Measurements from ENCODE around the gene HAUS3.
"Not testable (repeated sequence)": the region's sequence is repeated elsewhere in the genome, so short reads cannot be mapped to it uniquely, and the experiment has no call there.

Gene HAUS3

GRCh38 chr4:2275044-2275397 is 33.1 kb upstream of the HAUS3 start:
- DNase-seq (ENCODE audit: low spot score) = not testable (repeated sequence)

DNA sequence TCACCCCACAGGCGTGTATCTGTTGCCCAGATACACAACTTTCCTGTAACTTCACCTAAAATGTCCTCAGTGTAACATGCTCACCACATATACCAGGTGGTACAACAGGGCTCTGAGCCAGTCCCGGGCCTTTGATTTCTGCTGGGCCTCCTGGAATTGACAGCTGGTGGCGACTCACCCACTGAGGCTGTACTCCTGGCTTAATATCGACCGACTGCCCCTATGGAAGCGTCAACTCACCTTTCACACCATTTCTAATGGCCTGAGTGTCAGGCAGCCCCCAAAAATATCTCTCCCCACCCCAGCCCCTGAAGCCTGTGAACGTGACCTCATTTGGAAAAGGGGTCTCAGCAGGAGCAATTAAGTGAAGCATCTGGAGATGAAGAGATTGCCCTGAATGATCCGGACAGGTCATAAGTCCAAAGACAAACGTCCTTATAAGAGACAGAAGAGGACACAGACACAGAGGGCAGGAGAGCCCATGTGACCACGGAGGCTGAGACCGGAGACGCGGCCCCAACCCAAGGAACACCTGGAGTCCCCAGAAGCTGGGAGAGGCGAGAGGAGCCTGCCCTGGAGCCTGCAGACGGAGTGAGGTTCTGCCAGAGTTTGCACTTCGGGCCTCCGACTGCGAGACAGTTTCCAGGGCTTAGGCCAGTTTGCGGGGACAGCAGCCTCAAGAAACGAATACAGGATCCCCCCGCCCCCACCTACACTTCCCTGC is 32.6 kb upstream of the HAUS3 start:
- DNase-seq (ENCODE audit: low spot score) = no peak

DNA sequence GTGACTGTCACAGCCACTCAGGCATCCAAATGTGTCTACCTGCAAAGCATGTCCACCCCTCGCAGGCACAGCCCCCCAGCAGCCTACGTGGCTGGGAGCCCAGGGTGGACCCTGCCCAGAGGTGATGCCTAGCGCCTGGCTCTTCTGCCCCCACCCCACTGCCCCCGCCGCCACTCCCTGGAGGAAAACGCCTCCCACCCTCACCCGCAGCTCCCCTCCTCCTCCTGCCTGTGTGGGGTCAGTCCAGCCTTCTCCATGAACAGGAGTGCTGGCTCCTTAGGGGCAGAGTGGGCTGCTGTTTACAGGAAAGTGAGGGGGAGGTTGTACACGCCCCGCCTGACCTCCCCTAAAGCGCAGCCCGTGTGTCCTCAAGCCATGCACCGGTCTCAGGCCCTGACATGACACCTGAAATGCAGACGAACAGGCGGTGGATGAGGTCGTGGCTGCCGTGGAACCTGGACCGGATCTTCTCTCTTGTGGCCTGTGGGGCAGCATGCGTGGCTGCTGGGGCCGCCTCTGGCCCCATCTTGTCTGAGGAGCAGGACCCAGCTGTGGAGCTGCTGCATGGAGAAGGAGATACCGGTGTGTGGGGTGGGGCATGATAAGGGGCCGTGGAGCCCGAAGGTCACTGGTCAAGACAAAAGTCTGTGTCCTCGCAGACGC is 31.9 kb upstream of the HAUS3 start:
- no peak for DNase-seq (ENCODE audit: low spot score)

- DNase-seq (ENCODE audit: low spot score) = no peak
These were observed 31.3 kb upstream of the HAUS3 start for GRCh38 chr4:2273221-2273620.

DNA sequence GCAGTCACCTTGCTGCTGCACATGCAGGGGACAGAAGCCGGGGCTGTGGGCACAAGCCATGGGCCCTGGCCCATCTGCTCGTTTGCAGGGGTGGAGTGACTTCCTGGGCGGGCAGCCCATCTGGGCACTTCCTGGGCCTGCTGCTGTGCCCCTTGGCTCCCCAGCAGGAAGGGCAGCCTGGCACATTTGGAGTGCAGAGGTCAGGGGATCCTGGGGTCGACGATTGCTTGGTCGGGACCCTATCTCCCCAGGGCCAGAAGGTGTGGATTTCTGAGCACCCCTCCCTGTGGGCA is 30.9 kb upstream of the HAUS3 start:
- DNase-seq (ENCODE audit: low spot score) = no peak

GRCh38 chr4:2272026-2272827 is 30.3 kb upstream of the HAUS3 start:
- no peak for DNase-seq (ENCODE audit: low spot score)

DNA sequence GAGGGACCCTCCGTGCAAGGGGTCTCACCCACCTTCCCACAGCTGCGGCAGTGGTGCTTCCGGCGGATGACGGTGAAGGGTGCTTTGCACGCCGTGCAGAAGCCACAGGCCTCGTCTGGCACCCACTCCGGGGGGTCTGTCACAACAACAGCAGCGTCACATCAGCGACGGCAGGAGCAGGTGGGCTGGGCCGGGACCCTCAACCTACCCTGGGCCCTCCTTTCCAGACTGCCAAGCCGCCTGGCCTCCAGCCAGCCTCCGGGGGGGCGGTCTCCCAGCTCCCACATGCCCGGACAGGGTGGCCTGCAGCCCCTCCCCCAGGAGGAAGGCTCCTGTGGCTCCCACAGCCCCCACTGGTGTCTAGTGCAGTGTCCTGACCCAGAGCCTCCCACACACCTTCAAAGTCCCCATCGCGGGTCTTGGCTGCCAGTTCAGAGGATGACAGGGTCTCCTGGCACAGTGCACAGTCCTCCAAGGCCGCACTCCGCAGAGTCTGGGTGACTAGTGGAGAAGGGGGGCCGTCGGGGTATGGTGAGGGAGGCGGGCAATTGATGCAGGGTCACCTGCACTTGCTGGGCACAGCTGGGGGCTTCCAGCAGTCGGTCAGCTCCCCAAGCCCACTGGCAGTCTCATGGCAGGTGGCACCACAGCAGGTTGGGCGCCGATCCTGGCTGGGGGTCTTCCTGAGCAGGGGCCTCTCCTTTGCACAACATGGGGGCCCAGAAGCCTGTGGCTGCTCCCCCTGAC is 29.5 kb upstream of the HAUS3 start:
- no peak for DNase-seq (ENCODE audit: low spot score)

GRCh38 chr4:2270341-2271165 is 28.6 kb upstream of the HAUS3 start:
- no peak for DNase-seq (ENCODE audit: low spot score)

DNA sequence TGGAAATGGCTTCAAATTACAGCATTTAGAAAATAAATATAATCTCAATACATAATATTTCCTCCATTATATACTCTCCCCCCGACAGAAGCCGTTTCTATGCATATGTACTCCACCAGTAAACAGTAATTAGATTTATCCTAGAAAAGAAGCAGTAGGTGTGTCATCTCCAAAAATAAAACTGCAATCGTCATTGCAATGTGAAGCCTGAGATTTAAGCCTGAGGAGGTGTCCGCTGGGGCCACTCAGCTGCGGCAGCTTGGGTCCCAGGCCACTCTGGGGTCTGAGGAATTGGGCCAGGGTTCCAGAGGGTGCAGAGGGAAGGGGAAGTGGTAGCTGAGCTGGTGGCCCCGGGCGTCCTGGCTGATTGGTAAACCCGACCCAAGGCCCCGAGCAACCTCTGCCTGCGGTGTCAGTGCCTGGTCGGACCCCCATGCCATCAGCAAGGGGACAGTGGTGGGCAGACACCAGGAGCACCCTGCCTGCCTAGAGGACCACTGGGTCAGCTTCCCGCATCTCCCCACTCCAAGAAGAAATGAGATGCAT is 27.8 kb upstream of the HAUS3 start:
- no peak for DNase-seq (ENCODE audit: low spot score)

DNA sequence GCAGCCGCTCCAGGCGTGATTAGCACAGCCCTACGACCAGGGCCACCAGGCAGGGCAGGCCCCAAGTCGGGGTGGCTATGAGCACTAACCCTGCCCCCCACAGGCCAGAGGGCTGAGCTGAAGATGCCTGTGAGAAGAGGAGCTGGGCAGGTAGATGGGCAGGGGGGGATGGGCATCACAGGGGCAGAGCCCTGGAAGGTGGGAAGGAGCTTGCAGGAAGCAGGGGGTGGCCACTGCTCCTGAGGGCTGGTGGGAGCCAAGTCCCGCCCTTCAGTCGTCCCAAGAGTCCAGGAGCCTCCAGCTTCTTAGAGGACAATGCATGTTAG is 27.2 kb upstream of the HAUS3 start:
- no peak for DNase-seq (ENCODE audit: low spot score)

GRCh38 chr4:2268357-2269205 is 26.7 kb upstream of the HAUS3 start:
- DNase-seq (ENCODE audit: low spot score) = no peak

DNA sequence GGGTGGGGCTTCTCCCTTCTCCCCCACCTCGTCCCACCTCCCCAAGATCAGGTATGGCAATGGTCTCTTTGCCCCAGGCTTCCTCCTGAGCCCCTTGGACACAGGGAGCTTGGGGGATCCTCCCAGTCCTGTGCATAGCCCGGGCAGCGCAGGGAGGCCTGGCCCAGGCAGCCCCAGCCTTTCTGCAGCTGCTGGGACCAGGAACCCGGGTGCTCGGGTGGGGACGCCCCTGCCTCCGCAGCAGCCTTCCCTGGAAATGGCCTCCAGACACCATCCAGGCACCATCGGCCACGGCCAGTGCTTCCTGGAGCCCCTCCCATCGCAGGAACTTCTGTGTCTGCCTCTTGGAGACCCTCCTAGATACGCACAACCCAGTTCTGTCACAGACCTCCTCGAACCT is 25.9 kb upstream of the HAUS3 start:
- no peak for DNase-seq (ENCODE audit: low spot score)

DNA sequence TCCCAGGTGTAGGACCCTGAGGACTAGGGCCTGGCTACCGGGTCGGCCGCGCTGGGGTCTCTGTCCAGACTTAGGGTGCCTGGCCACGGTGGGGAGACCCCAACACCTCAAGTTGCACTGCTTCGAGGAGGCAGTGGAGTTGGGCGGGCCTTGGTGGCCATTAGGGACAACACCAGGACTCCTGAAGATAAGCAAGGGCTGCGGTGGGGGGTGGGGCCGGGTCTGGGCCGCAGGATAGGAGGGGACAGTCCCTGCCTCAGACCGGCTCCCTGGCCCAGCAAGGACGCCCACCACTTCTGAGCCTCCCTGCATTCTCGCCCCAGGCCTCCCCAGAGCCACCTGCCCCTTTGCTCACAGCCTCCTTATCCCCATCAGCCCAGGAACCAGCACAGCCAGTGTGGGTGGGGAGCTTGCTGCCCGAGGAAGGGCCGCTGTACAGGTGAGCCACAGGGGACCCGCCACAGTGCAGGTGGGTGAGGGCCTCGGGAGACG is 25.4 kb upstream of the HAUS3 start:
- DNase-seq (ENCODE audit: low spot score) = no peak

GRCh38 chr4:2266821-2267220 is 24.9 kb upstream of the HAUS3 start:
- DNase-seq (ENCODE audit: low spot score) = no peak

GRCh38 chr4:2266181-2266580 is 24.3 kb upstream of the HAUS3 start:
- DNase-seq (ENCODE audit: low spot score) = no peak

DNA sequence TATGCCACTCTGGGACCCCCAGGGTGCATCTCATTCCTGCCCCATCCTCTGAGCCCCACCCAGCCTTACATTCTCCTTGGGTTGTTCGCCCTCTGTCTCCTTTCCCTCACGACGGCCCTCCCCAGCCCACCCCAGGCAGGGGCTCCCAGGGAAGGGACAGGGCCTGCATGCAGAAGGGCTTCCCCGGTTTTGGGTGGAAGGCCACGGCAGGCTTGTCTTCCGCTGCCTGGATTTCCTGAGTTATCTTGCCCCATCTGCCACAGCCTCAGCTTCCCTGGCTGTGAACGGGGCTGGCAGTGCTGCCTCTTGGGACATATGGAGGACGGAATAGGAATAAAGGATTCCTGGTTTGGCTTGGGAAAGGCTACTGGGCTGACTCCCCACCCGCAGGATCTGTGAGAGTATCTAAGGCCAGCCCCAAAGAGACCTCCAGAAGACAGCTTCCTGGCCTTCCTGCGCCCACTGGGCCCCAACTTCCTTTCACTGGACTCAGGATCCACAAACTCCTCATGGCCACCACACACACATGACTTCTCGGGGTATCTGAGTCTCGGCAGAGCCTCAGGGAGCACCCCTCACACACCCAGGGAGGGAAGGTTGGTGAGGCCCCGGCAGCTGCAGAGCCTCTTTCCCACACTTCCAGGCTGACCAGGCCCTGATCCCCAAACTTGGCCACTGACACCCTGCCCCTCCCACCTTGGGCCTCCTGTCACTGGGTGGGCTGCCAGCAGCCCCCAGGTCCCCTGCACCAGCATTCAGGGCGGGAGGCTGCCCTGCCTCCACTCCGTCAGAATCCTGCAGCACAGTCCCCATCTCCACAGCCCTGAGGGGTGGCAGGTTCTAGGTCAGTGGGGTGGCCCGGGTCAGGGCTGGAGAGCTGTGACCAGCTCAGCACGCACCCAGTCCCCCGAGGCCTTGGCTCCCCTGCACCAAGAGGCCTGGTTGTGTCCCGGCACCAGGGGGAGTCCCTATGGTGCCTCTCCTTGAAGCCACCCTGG is 23.5 kb upstream of the HAUS3 start:
- DNase-seq (ENCODE audit: low spot score) = no peak

DNA sequence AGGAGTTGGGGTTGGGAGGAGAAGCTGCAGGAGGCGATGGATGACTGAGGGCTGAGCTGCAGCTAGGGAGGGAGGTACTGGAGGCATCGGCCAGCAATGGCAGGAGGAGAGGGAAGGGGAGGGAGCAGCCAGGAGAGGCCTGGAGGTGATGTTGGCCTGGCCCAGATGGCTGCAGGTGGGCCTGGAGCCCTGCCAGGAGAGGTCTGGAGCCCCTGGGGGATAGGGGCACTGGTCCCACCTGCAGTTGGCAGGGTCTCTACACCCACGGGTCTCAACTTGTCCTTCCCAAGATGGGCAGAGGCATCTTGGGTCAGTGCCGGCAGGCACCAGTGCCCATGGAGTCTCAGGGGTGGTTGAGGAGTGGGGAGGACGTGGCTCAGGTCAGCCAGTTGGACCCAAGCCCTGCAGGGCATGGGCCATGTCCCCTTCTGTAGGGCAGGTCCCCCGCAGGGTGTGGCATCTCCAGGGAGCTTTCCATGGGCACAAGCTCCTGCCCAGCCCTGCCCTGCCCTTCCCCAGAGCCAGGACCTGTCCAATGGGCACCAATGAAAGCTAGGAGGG is 22.6 kb upstream of the HAUS3 start:
- no peak for DNase-seq (ENCODE audit: low spot score)

- peak; percentile 39 for DNase-seq (ENCODE audit: low spot score)
These were observed 22.0 kb upstream of the HAUS3 start for GRCh38 chr4:2263926-2264321.

DNA sequence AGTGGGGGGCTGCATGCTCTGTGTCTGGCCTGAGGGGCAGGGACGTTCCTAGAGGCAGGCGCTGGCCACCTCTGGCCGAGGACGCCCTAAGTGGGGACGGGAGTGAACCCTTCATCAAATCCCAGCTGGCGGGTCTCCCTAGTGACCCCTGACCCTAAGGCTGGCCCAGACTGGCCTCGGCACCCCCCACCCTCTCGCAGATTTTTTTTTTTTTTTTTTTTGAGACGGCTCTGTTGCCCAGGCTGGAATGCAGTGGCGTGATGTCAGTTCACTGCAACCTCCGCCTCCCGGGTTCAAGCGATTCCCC is 21.0 kb upstream of the HAUS3 start:
- no peak for DNase-seq (ENCODE audit: low spot score)

Measured in NAMALWA (cell line).